T-helper 2 cell treated with Interferon-gamma antibody and Interleukin-4, amounts not matched to agents 5 μg/mL and 100 μg/mL, for 36 hours (primary cell): ENCODE results near the gene PTPN4.

Experiments
- DNase-seq: peaks from one replicate; pipeline ENCODE4 v3.0.0; 2021; ENCODE audit warnings: low spot score
- H3K27ac Mint-ChIP-seq: one replicate; pipeline ENCODE4 v1.8.0; 2021; ENCODE audit warnings: mild to moderate bottlenecking, mixed read lengths
- H3K27me3 Mint-ChIP-seq: one replicate; pipeline ENCODE4 v1.8.0; 2021; ENCODE audit warnings: low read depth, mixed read lengths
- H3K36me3 Mint-ChIP-seq: one replicate; pipeline ENCODE4 v1.8.0; 2021; ENCODE audit warnings: low read depth, mixed read lengths
- H3K4me1 Mint-ChIP-seq: one replicate; pipeline ENCODE4 v1.8.0; 2021; ENCODE audit warnings: low read depth, mixed read lengths
- H3K4me3 Mint-ChIP-seq: one replicate; pipeline ENCODE4 v1.8.0; 2022; ENCODE audit warnings: mild to moderate bottlenecking, moderate library complexity, mixed read lengths
- H3K9me3 Mint-ChIP-seq: one replicate; pipeline ENCODE4 v1.8.0; 2021; ENCODE audit warnings: mixed read lengths

The PTPN4 gene

GRCh38 chr2:119723784-119724467 lies 35.8 kb upstream of the PTPN4 start:
- H3K27ac Mint-ChIP-seq, result no peak overlapping the region
- no peaks in the 10 kb centered on the region for H3K36me3 Mint-ChIP-seq
- H3K9me3 Mint-ChIP-seq, result no peaks in the 10 kb centered on the region
- DNase-seq, result no peak
- H3K4me3 Mint-ChIP-seq, result no peak overlapping the region
- peaks cover 5% of the 10 kb centered on the region for H3K4me1 Mint-ChIP-seq
- H3K27me3 Mint-ChIP-seq, result peaks cover 8% of the 10 kb centered on the region

GRCh38 chr2:119724656-119725485 lies 34.9 kb upstream of the PTPN4 start:
- Mint-ChIP-seq H3K4me3 (no peak overlapping the region), H3K27me3 (peaks cover 10% of the 10 kb centered on the region), H3K36me3 (no peaks in the 10 kb centered on the region), H3K4me1 (peaks cover 5% of the 10 kb centered on the region), H3K27ac (no peak overlapping the region), H3K9me3 (no peaks in the 10 kb centered on the region)
- no peak for DNase-seq

GRCh38 chr2:119727493-119727892 lies 32.2 kb upstream of the PTPN4 start:
- peaks cover 5% of the 10 kb centered on the region for H3K4me1 Mint-ChIP-seq
- DNase-seq, result no peak
- H3K9me3 Mint-ChIP-seq, result no peaks in the 10 kb centered on the region
- no peak overlapping the region for H3K4me3 Mint-ChIP-seq
- H3K27ac Mint-ChIP-seq, result no peak overlapping the region
- H3K27me3 Mint-ChIP-seq, result peaks cover 10% of the 10 kb centered on the region
- H3K36me3 Mint-ChIP-seq, result no peaks in the 10 kb centered on the region

DNA sequence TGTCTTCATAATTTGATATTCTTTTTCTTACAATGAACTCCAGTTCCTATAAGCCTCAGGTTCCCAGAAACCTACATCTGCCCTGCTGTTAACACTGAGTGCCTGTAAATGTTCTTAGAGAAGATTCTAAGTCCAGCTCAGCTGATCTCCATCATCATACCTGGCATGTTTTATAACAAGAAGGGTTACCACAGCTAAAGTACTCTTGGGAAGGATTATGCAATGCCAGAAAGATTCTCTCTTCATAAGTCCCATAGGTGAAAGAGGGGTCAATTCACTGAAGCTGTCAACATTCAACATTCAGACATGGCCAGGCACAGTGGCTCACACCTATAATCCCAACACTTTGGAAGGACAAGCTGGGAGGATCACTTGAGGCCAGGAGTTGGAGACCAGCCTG lies 31.3 kb upstream of the PTPN4 start:
- DNase-seq, result no peak
- Mint-ChIP-seq H3K36me3 (no peaks in the 10 kb centered on the region), H3K9me3 (no peaks in the 10 kb centered on the region), H3K4me3 (no peak overlapping the region), H3K4me1 (peaks cover 5% of the 10 kb centered on the region), H3K27ac (no peak overlapping the region), H3K27me3 (peaks cover 10% of the 10 kb centered on the region)

GRCh38 chr2:119730671-119731177 lies 29.0 kb upstream of the PTPN4 start:
- DNase-seq, result no peak
- Mint-ChIP-seq H3K36me3 (no peaks in the 10 kb centered on the region), H3K4me3 (no peak overlapping the region), H3K27ac (no peak overlapping the region), H3K27me3 (peaks cover 10% of the 10 kb centered on the region), H3K9me3 (no peaks in the 10 kb centered on the region), H3K4me1 (no peaks in the 10 kb centered on the region)

DNA sequence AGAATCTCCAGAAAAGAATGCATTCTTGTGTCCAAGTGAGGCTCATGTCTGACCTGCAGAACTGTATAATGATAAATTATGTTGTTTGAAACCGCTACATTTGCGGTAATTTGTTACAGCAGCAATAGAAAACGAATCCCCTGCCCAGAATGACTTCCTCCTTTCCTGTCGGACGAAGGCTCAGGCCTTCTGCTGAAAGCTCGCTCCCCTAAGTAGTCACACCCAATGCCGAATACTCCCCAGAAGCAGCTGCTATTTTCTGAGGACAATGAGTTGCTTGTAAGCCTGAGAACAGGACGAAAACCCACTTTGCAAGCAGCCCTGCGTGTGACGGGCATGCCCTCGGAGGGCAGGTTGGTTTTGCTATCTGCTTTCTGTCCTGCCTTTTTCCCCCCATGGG lies 27.7 kb upstream of the PTPN4 start:
- no peaks in the 10 kb centered on the region for H3K4me1 Mint-ChIP-seq
- H3K36me3 Mint-ChIP-seq, result no peaks in the 10 kb centered on the region
- no peak overlapping the region for H3K4me3 Mint-ChIP-seq
- H3K9me3 Mint-ChIP-seq, result no peaks in the 10 kb centered on the region
- DNase-seq, result no peak
- no peak overlapping the region for H3K27ac Mint-ChIP-seq
- H3K27me3 Mint-ChIP-seq, result peaks cover 10% of the 10 kb centered on the region

DNA sequence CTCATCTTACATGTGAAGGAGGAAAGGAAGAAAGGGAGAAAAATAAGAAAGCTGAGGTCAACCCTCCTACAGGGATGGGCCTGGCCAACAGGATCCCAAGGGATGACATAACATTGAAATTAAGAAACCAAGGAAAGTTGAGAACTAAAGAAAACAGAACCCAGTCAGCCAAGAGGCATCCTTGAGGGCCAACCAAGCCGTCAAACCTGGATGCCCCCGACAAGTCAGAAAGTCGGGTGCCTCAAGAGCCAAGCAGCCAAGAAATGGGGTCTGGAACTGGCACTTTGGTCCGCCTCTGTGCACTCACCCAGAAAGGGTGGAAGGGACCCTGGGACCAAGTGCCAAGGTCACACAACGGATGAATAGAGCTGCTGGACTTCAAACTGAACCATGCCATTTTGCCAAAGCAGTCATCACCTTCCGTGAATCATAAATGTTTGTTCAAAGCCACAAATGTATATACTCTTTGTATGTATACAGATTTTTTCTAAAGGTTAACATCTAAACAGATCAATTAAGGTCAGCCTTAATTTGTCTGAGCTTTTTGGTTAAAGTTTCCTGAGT lies 27.0 kb upstream of the PTPN4 start:
- Mint-ChIP-seq H3K27ac (no peak overlapping the region), H3K4me3 (no peak overlapping the region)

GRCh38 chr2:119734047-119734446 lies 25.7 kb upstream of the PTPN4 start:
- DNase-seq, result no peak
- no peak overlapping the region for H3K4me3 Mint-ChIP-seq
- H3K9me3 Mint-ChIP-seq, result no peaks in the 10 kb centered on the region

More for the DNA sequence above, 27.0 kb upstream of the PTPN4 start:
- Mint-ChIP-seq H3K4me1 (no peaks in the 10 kb centered on the region), H3K36me3 (no peaks in the 10 kb centered on the region), H3K27me3 (peaks cover 5% of the 10 kb centered on the region), H3K9me3 (no peaks in the 10 kb centered on the region)
- DNase-seq, result no peak

DNA sequence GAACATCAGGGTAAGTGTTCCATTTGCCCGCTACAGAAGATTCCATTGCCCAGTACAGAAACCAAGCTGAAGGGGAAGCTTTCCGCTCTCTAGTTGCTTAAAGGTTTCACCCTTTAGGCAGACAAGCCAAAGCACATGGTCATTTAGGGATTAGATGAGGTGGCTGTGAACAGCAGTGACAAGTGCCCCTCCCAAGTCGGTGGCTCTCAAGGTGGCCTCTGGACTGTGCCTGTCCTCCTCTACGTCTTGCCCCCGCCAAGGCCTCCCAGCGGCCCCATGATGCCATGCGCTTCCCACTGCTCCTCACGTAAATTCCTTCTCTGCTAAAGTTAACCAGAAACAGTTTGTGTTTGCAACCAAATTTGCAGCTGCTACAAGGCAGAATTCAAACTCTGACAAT lies 24.2 kb upstream of the PTPN4 start:
- no peak for DNase-seq
- H3K27ac Mint-ChIP-seq, result no peak overlapping the region
- H3K9me3 Mint-ChIP-seq, result no peaks in the 10 kb centered on the region
- H3K27me3 Mint-ChIP-seq, result no peaks in the 10 kb centered on the region
- no peaks in the 10 kb centered on the region for H3K36me3 Mint-ChIP-seq
- no peak overlapping the region for H3K4me3 Mint-ChIP-seq
- no peaks in the 10 kb centered on the region for H3K4me1 Mint-ChIP-seq

More at GRCh38 chr2:119734047-119734446, 25.7 kb upstream of the PTPN4 start:
- Mint-ChIP-seq H3K27ac (no peak overlapping the region), H3K36me3 (no peaks in the 10 kb centered on the region), H3K27me3 (peaks cover 2% of the 10 kb centered on the region), H3K4me1 (no peaks in the 10 kb centered on the region)

DNA sequence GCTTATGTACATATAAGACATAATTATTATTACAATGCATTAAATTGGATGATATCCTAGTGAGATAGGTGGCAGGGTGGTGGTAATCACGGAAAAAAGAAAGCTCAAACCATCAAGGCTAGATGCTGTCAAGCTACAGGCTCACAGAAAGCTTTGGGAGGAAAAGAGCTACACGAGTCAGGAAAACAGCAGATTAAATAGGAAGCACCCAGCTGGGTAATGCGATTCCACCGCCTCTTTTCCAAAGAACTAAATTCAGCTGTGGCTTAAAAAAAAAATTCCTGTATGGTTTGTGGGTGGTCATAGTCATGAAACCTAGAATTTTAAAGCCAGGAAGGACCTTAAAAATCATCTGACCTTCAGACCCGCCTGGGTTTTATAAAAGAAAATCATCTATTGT lies 23.7 kb upstream of the PTPN4 start:
- no peak overlapping the region for H3K4me3 Mint-ChIP-seq
- H3K27ac Mint-ChIP-seq, result no peak overlapping the region
- DNase-seq, result no peak
- no peaks in the 10 kb centered on the region for H3K9me3 Mint-ChIP-seq
- H3K27me3 Mint-ChIP-seq, result no peaks in the 10 kb centered on the region
- H3K36me3 Mint-ChIP-seq, result no peaks in the 10 kb centered on the region
- H3K4me1 Mint-ChIP-seq, result no peaks in the 10 kb centered on the region

DNA sequence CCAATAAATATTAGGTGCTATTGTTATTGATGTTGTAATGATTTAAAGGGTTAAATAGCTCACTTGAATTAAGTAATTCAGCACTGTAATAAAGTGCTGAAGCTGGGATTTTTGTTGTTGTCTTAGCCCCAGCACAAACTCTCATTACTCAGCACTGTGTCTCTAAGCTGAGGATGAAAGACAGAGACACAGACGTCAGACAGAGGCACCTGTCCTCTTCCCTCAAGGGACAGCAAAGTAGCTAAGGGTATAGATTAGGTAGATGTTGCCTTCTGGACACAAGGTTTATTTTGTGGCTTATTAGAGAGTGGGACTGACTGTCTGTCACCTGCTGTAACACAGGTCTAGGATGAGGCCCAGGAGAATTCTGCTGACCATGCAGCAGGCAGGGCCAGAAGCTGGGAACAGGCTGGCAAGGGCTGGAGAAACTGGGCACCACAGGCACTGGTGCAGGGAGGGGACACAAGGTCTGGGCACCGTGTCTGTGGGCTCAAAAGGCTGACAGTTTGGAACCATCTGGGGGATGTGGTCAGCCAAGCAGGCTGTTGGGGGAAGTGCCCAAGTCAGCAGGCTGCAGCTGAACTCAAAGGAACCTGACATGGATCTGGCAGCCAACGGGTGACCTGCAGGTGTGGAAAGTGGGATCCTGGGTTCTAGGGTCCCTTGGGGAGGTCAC lies 20.0 kb upstream of the PTPN4 start:
- no peaks in the 10 kb centered on the region for H3K36me3 Mint-ChIP-seq
- H3K27me3 Mint-ChIP-seq, result peaks cover 4% of the 10 kb centered on the region
- H3K4me3 Mint-ChIP-seq, result no peak overlapping the region
- H3K4me1 Mint-ChIP-seq, result no peaks in the 10 kb centered on the region
- no peak overlapping the region for H3K27ac Mint-ChIP-seq
- no peak for DNase-seq
- H3K9me3 Mint-ChIP-seq, result no peaks in the 10 kb centered on the region

DNA sequence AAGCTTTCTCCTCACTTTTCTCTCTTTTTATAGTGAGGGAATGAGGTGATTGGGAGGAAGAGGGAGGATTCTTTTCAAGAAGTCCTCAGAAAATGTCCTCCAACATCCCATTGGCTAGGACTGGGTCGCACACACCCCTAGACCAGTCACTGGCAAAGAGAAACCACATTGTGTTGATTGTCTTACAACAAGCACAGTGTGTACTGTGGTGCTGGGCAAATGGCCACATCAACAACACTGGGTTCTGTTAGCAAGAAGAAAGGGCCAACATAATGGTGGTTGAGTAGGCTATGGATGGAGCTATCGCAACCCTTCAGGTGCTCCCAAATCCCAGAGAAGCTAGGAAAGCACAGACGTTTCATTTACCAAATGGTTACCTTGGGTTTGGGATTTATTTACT lies 18.7 kb upstream of the PTPN4 start:
- no peak overlapping the region for H3K4me3 Mint-ChIP-seq
- no peaks in the 10 kb centered on the region for H3K9me3 Mint-ChIP-seq
- H3K27ac Mint-ChIP-seq, result no peak overlapping the region
- no peaks in the 10 kb centered on the region for H3K36me3 Mint-ChIP-seq
- H3K4me1 Mint-ChIP-seq, result no peaks in the 10 kb centered on the region
- H3K27me3 Mint-ChIP-seq, result peaks cover 7% of the 10 kb centered on the region
- DNase-seq, result no peak

- Mint-ChIP-seq H3K4me1 (no peaks in the 10 kb centered on the region), H3K9me3 (no peaks in the 10 kb centered on the region), H3K27me3 (peaks cover 9% of the 10 kb centered on the region), H3K36me3 (no peaks in the 10 kb centered on the region), H3K27ac (no peak overlapping the region), H3K4me3 (no peak overlapping the region)
- DNase-seq, result no peak
These were observed 17.9 kb upstream of the PTPN4 start for GRCh38 chr2:119741868-119742267.
